ENCODE data around the gene BAIAP2L2.

Gene BAIAP2L2

GRCh38 chr22:38107692-38108515, 2.6 kb downstream of the BAIAP2L2 start:
- no peak for DNase-seq (ENCODE audit: low spot score)

- no peak for DNase-seq (ENCODE audit: low spot score)
Observed at GRCh38 chr22:38106814-38107578, 3.5 kb downstream of the BAIAP2L2 start.

GRCh38 chr22:38104084-38104483, 6.4 kb downstream of the BAIAP2L2 start:
- DNase-seq (ENCODE audit: low spot score), result no peak

GRCh38 chr22:38103641-38104040, 6.8 kb downstream of the BAIAP2L2 start:
- no peak for DNase-seq (ENCODE audit: low spot score)

- no peak for DNase-seq (ENCODE audit: low spot score)
Observed at GRCh38 chr22:38098410-38099249, 11.9 kb downstream of the BAIAP2L2 start.

GRCh38 chr22:38097557-38098409, 12.7 kb downstream of the BAIAP2L2 start:
- no peak for DNase-seq (ENCODE audit: low spot score)

- no peak for DNase-seq (ENCODE audit: low spot score)
Observed at GRCh38 chr22:38097058-38097457, 13.4 kb downstream of the BAIAP2L2 start.

- DNase-seq (ENCODE audit: low spot score), result no peak
Observed at GRCh38 chr22:38089474-38089851, 21.0 kb downstream of the BAIAP2L2 start.

- no peak for DNase-seq (ENCODE audit: low spot score)
Observed at GRCh38 chr22:38088629-38089473, 21.6 kb downstream of the BAIAP2L2 start.

GRCh38 chr22:38087855-38088254, 22.6 kb downstream of the BAIAP2L2 start:
- no peak for DNase-seq (ENCODE audit: low spot score)

GRCh38 chr22:38086942-38087341, 23.5 kb downstream of the BAIAP2L2 start:
- DNase-seq (ENCODE audit: low spot score), result no peak

GRCh38 chr22:38086001-38086845, 24.3 kb downstream of the BAIAP2L2 start:
- no peak for DNase-seq (ENCODE audit: low spot score)

- DNase-seq (ENCODE audit: low spot score), result no peak
Observed at GRCh38 chr22:38085501-38085900, 25.0 kb downstream of the BAIAP2L2 start.

GRCh38 chr22:38085056-38085455, 25.4 kb downstream of the BAIAP2L2 start:
- no peak for DNase-seq (ENCODE audit: low spot score)

GRCh38 chr22:38083931-38084631, 26.4 kb downstream of the BAIAP2L2 start, which contains the start of gene SLC16A8:
Gene SLC16A8, minus strand, starts transcription at chr22:38084184. Its CDS starts 1,311 bp downstream, at chr22:38082873.
- no peak for DNase-seq (ENCODE audit: low spot score)

GRCh38 chr22:38082986-38083710, 27.3 kb downstream of the BAIAP2L2 start:
- DNase-seq (ENCODE audit: low spot score), result no peak

- DNase-seq (ENCODE audit: low spot score), result no peak
Observed at GRCh38 chr22:38081941-38082828, 28.3 kb downstream of the BAIAP2L2 start.

All from left forelimb (tissue), 1 donor.